Neural progenitor cell (in vitro differentiated cells): Measurements from ENCODE around the gene DEDD2. TPM values are rescaled to one million over a fixed set of nuclear protein-coding genes. Genes with fewer than 3 reads are reported as not detected.
A peak's percentile ranks its signal among the peaks of the same experiment; 100 is the strongest.
"Not testable (repeated sequence)": the region's sequence is repeated elsewhere in the genome, so short reads cannot be mapped to it uniquely, and the experiment has no call there.

Source experiments
- DNase-seq: peaks from one replicate; pipeline ENCODE4 v3.0.0-alpha.2; 2016; ENCODE audit warnings: low spot score
- H2AFZ ChIP-seq: fragments of 200-600 bp; sonication (generic); replicated peaks from 2 replicates; pipeline ENCODE4 v1.6.1; 2016; ENCODE audit warnings: antibody characterized with exemption
- H3F3A ChIP-seq: fragments of 200-600 bp; sonication (generic); 2 replicates; pipeline ENCODE4 v1.6.1; 2016; ENCODE audit warnings: antibody characterized with exemption, low read depth
- H3K27ac ChIP-seq: fragments of 200-600 bp; sonication (generic); 2 replicates; pipeline ENCODE4 v1.5.1; 2016; ENCODE audit warnings: mild to moderate bottlenecking
- H3K27me3 ChIP-seq: fragments of 200-600 bp; sonication (generic); 2 replicates; pipeline ENCODE4 v1.6.1; 2016; ENCODE audit warnings: mild to moderate bottlenecking, moderate library complexity
- H3K36me3 ChIP-seq: fragments of 200-600 bp; sonication (generic); 2 replicates; pipeline ENCODE4 v1.5.1; 2016
- H3K4me1 ChIP-seq: fragments of 200-600 bp; sonication (generic); 2 replicates; pipeline ENCODE4 v1.6.1; 2016; ENCODE audit warnings: mixed run types
- H3K4me2 ChIP-seq: fragments of 200-600 bp; sonication (generic); 2 replicates; pipeline ENCODE4 v1.6.1; 2016
- H3K4me3 ChIP-seq: fragments of 200-600 bp; sonication (generic); 2 replicates; pipeline ENCODE4 v1.5.1; 2016
- H3K79me2 ChIP-seq: fragments of 200-600 bp; sonication (generic); 2 replicates; pipeline ENCODE4 v1.6.1; 2016; ENCODE audit warnings: low read depth
- H3K9ac ChIP-seq: fragments of 200-600 bp; sonication (generic); 2 replicates; pipeline ENCODE4 v1.6.1; 2016
- H3K9me3 ChIP-seq: fragments of 200-600 bp; sonication (generic); 2 replicates; pipeline ENCODE4 v1.5.1; 2016; ENCODE audit warnings: low read depth
- H4K20me1 ChIP-seq: fragments of 200-600 bp; sonication (generic); 2 replicates; pipeline ENCODE4 v1.6.1; 2016; ENCODE audit warnings: low read depth
- H3K27ac Mint-ChIP-seq: 3 replicates; pipeline ENCODE4 v1.8.0; 2021; ENCODE audit warnings: mixed read lengths
- H3K27me3 Mint-ChIP-seq: 2 replicates; pipeline ENCODE4 v1.8.0; 2022; ENCODE audit warnings: low read depth, mild to moderate bottlenecking, inconsistent platforms, moderate library complexity, mixed read lengths; ENCODE audit not compliant: insufficient read depth
- H3K36me3 Mint-ChIP-seq: 3 replicates; pipeline ENCODE4 v1.8.0; 2021; ENCODE audit warnings: mixed read lengths
- H3K4me1 Mint-ChIP-seq: 3 replicates; pipeline ENCODE4 v1.8.0; 2021; ENCODE audit warnings: mixed read lengths
- H3K4me3 Mint-ChIP-seq: 3 replicates; pipeline ENCODE4 v1.8.0; 2021; ENCODE audit warnings: mild to moderate bottlenecking, moderate library complexity, mixed read lengths
- H3K9me3 Mint-ChIP-seq: 3 replicates; pipeline ENCODE4 v1.8.0; 2020; ENCODE audit warnings: mixed read lengths
- CTCF ChIP-seq: fragments of 200-600 bp; sonication (generic); IDR thresholded peaks from 2 replicates; pipeline ENCODE4 v1.5.1; 2017; ENCODE audit warnings: antibody characterized with exemption, mild to moderate bottlenecking
- EZH2 ChIP-seq: fragments of 200-600 bp; sonication (generic); IDR thresholded peaks from 2 replicates; pipeline ENCODE4 v1.6.1; 2017; ENCODE audit warnings: antibody characterized with exemption, mild to moderate bottlenecking, moderate library complexity
- EZH2phosphoT487 ChIP-seq: fragments of 200-600 bp; sonication (generic); IDR thresholded peaks from 2 replicates; pipeline ENCODE4 v1.6.1; 2017; ENCODE audit warnings: antibody characterized with exemption
- total RNA-seq: library from RNA; depleted of rRNA; stranded (reverse); fragments of >200 nt; gene quantifications from 2 replicates; pipeline ENCODE4 v1.2.3, GENCODE V29; 2015; ENCODE audit warnings: low replicate concordance

The DEDD2 gene
- 19.8 and 54.2 TPM in 2 replicates for total RNA-seq

- Mint-ChIP-seq H3K4me3 (peak within 1 kb of the TSS; percentile 96), H3K9me3 (no peaks in the 10 kb centered on the region), H3K36me3 (peaks cover 10% of the 10 kb centered on the region), H3K27ac (peak within 1 kb of the TSS; percentile 95), H3K27me3 (peaks cover 5% of the 10 kb centered on the region), H3K4me1 (peaks cover 36% of the 10 kb centered on the region)
- H3K27ac ChIP-seq, result peak within 1 kb of the TSS; percentile 89
- peaks cover 4% of the 10 kb centered on the region for H3K36me3 ChIP-seq
- peaks cover 28% of the 10 kb centered on the region for H3K4me1 ChIP-seq
- H2AFZ ChIP-seq, result peak within 1 kb of the TSS; percentile 55
- peak within 1 kb of the TSS; percentile 77 for H3K4me3 ChIP-seq
- peak within 1 kb of the TSS; percentile 84 for H3K4me2 ChIP-seq
- H3K27me3 ChIP-seq, result no peaks in the 10 kb centered on the region
- no peaks in the 10 kb centered on the region for H3K9me3 ChIP-seq
- DNase-seq, result peak; percentile 96
- peak within 1 kb of the TSS; percentile 62 for H3K9ac ChIP-seq
- peaks cover 77% of the 10 kb centered on the region for H3K79me2 ChIP-seq
- H4K20me1 ChIP-seq, result peaks cover 53% of the 10 kb centered on the region
- peaks cover 24% of the 10 kb centered on the region for H3F3A ChIP-seq
- TF ChIP-seq CTCF (no peak), EZH2phosphoT487 (no peak), EZH2 (no peak)
Observed at GRCh38 chr19:42217520-42218437, at the start of gene DEDD2. DEDD2 (minus strand) TSS chr19:42217677; CDS start chr19:42217007, 670 bp downstream.

GRCh38 chr19:42266928-42267603, 49.6 kb upstream of the DEDD2 start:
- not testable (repeated sequence) for H3K27ac Mint-ChIP-seq, H2AFZ ChIP-seq

DNA sequence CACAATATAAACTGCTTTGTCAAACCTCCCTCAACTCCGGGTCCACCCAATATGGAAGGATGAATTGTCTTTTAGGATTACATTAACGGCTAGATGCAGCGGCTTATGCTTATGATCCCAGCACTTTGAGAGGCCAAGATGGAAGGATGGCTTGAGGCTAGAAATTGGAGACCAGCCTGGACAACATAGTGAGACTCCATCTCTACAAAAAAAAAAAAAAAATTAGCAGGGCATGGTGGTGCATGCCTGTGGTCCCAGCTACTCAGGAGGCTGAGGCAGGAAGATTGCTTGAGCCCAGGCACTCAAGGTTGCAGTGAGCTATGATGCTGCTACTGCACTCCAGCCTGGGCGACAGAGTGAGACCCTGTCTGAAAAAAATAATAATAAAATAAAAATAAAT, 48.6 kb upstream of the DEDD2 start:
- not testable (repeated sequence) for H3K27me3 Mint-ChIP-seq, H3K9me3 Mint-ChIP-seq

More at GRCh38 chr19:42266928-42267603, 49.6 kb upstream of the DEDD2 start:
- not testable (repeated sequence) for H3K9ac ChIP-seq, H3K36me3 Mint-ChIP-seq, H4K20me1 ChIP-seq, H3K27me3 ChIP-seq, H3K27ac ChIP-seq, DNase-seq, H3K27me3 Mint-ChIP-seq, H3K36me3 ChIP-seq, H3K4me1 ChIP-seq, H3K9me3 ChIP-seq, H3K9me3 Mint-ChIP-seq, H3K4me3 Mint-ChIP-seq, H3F3A ChIP-seq, H3K4me3 ChIP-seq
- peaks cover 31% of the 10 kb centered on the region for H3K4me1 Mint-ChIP-seq
- H3K4me2 ChIP-seq, result peak overlapping the region; percentile 77
- peaks cover 11% of the 10 kb centered on the region for H3K79me2 ChIP-seq

GRCh38 chr19:42261763-42262162, 44.3 kb upstream of the DEDD2 start:
- TF ChIP-seq EZH2, result no peak
- TF ChIP-seq EZH2phosphoT487, result no peak
- TF ChIP-seq CTCF, result no peak
- H3K27me3 ChIP-seq, result no peaks in the 10 kb centered on the region
- H3K4me3 Mint-ChIP-seq, result peak overlapping the region; percentile 44
- no peak overlapping the region for H3K4me2 ChIP-seq
- no peaks in the 10 kb centered on the region for H3K9me3 ChIP-seq
- no peak overlapping the region for H3K27ac ChIP-seq
- H3K36me3 Mint-ChIP-seq, result no peaks in the 10 kb centered on the region
- H3F3A ChIP-seq, result peaks cover 15% of the 10 kb centered on the region
- H3K4me1 ChIP-seq, result peaks cover 9% of the 10 kb centered on the region
- H3K27me3 Mint-ChIP-seq, result peaks cover 10% of the 10 kb centered on the region
- no peak for DNase-seq
- no peaks in the 10 kb centered on the region for H4K20me1 ChIP-seq
- no peaks in the 10 kb centered on the region for H3K79me2 ChIP-seq
- no peak overlapping the region for H3K4me3 ChIP-seq
- no peaks in the 10 kb centered on the region for H3K36me3 ChIP-seq
- H3K4me1 Mint-ChIP-seq, result peaks cover 8% of the 10 kb centered on the region
- no peak overlapping the region for H2AFZ ChIP-seq
- H3K27ac Mint-ChIP-seq, result peak overlapping the region; percentile 64
- no peaks in the 10 kb centered on the region for H3K9me3 Mint-ChIP-seq
- H3K9ac ChIP-seq, result no peak overlapping the region

More for the DNA sequence above, 48.6 kb upstream of the DEDD2 start:
- peak overlapping the region; percentile 41 for H3K4me3 Mint-ChIP-seq
- H3K9me3 ChIP-seq, H3K27ac ChIP-seq, H3K36me3 Mint-ChIP-seq, H3F3A ChIP-seq, H3K4me1 ChIP-seq, H3K4me2 ChIP-seq, H2AFZ ChIP-seq, H3K27me3 ChIP-seq, H3K4me3 ChIP-seq, H3K36me3 ChIP-seq, DNase-seq, H3K9ac ChIP-seq, H4K20me1 ChIP-seq: not testable (repeated sequence)
- H3K4me1 Mint-ChIP-seq, result peaks cover 27% of the 10 kb centered on the region
- H3K79me2 ChIP-seq, result peaks cover 11% of the 10 kb centered on the region
- peak overlapping the region; percentile 13 for H3K27ac Mint-ChIP-seq

DNA sequence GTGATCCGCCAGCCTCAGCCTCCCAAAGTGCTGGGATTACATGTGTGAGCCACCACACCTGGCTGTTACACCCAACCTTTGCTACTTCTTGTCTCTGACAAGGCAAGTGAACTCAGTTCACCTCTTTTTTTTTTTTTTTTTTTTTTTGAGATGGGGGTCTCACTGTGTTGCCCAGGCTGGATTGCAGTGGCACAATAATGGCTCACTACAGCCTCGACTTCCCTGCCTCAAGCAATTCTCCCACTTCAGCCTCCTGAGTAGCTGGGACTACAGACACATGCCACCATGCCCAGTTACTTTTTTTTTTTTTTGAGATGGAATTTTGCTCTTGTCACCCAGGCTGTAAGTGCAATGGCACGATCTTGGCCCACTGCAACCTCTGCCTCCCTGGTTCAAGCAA, 40.4 kb upstream of the DEDD2 start:
- Mint-ChIP-seq H3K4me1 (peaks cover 13% of the 10 kb centered on the region), H3K27me3 (peaks cover 17% of the 10 kb centered on the region)
- not testable (repeated sequence) for H3K4me3 ChIP-seq, H3K27ac Mint-ChIP-seq, H2AFZ ChIP-seq, H3K9me3 ChIP-seq, H3K27me3 ChIP-seq, H3K9me3 Mint-ChIP-seq, H3K27ac ChIP-seq, H3K36me3 ChIP-seq, DNase-seq, H3K36me3 Mint-ChIP-seq, H3K4me2 ChIP-seq, H4K20me1 ChIP-seq, H3K4me3 Mint-ChIP-seq, H3K9ac ChIP-seq
- Histone ChIP-seq H3K4me1 (peaks cover 19% of the 10 kb centered on the region), H3F3A (peaks cover 37% of the 10 kb centered on the region), H3K79me2 (peaks cover 22% of the 10 kb centered on the region)
